Measurements from ENCODE around the gene FCN2. TPM values are rescaled to one million over a fixed set of nuclear protein-coding genes. Genes with fewer than 3 reads are reported as not detected.

Gene FCN2
- total RNA-seq, 4 donors from 2014 or later = 0.49 TPM; not detected in 3

GRCh38 chr9:134912126-134912840 is 31.7 kb downstream of the FCN2 start:
- TF ChIP-seq CTCF (IDR thresholded peaks at IDR 0.05) (no peak), POLR2A (IDR thresholded peaks at IDR 0.05) (no peak)
- H3K4me1 ChIP-seq = no peaks in the 10 kb centered on the region
- H3K36me3 ChIP-seq = no peaks in the 10 kb centered on the region
- intact Hi-C loops (cut with DNase I; ENCODE audit: low total_unique reads) = no loop called here
- H3K27ac ChIP-seq = no peak overlapping the region
- no peak overlapping the region for H3K4me3 ChIP-seq
- no peaks in the 10 kb centered on the region for H3K27me3 ChIP-seq
- no peak for DNase-seq
- H3K9me3 ChIP-seq = no peaks in the 10 kb centered on the region

GRCh38 chr9:134913041-134913712 is 32.6 kb downstream of the FCN2 start:
- no peaks in the 10 kb centered on the region for H3K36me3 ChIP-seq
- intact Hi-C loops (cut with DNase I; ENCODE audit: low total_unique reads) = no loop called here
- no peak for TF ChIP-seq CTCF (IDR thresholded peaks at IDR 0.05)
- TF ChIP-seq POLR2A (IDR thresholded peaks at IDR 0.05) = no peak
- H3K4me3 ChIP-seq = no peak overlapping the region
- DNase-seq = no peak
- no peaks in the 10 kb centered on the region for H3K9me3 ChIP-seq
- no peak overlapping the region for H3K27ac ChIP-seq
- H3K27me3 ChIP-seq = no peaks in the 10 kb centered on the region
- no peaks in the 10 kb centered on the region for H3K4me1 ChIP-seq

- Histone ChIP-seq H3K27me3 (no peaks in the 10 kb centered on the region), H3K9me3 (no peaks in the 10 kb centered on the region), H3K4me1 (no peaks in the 10 kb centered on the region), H3K36me3 (no peaks in the 10 kb centered on the region), H3K27ac (no peak overlapping the region), H3K4me3 (no peak overlapping the region)
- intact Hi-C loops (cut with DNase I; ENCODE audit: low total_unique reads) = no loop called here
- TF ChIP-seq CTCF (IDR thresholded peaks at IDR 0.05) (no peak), POLR2A (IDR thresholded peaks at IDR 0.05) (no peak)
- no peak for DNase-seq
These were observed 33.3 kb downstream of the FCN2 start for GRCh38 chr9:134913713-134914500.

- Histone ChIP-seq H3K36me3 (no peaks in the 10 kb centered on the region), H3K27ac (no peak overlapping the region), H3K9me3 (no peaks in the 10 kb centered on the region), H3K4me3 (no peak overlapping the region), H3K4me1 (no peaks in the 10 kb centered on the region), H3K27me3 (no peaks in the 10 kb centered on the region)
- intact Hi-C loops (cut with DNase I; ENCODE audit: low total_unique reads) = no loop called here
- DNase-seq = no peak
- no peak for TF ChIP-seq CTCF (IDR thresholded peaks at IDR 0.05)
- TF ChIP-seq POLR2A (IDR thresholded peaks at IDR 0.05) = no peak
These were observed 33.9 kb downstream of the FCN2 start for GRCh38 chr9:134914501-134914834.
